Measurements from ENCODE around the gene LGMN. TPM values are rescaled to one million over a fixed set of nuclear protein-coding genes. Genes with fewer than 3 reads are reported as not detected.

The LGMN gene
- 53.2 and 55.3 TPM in 2 replicates for total RNA-seq

DNA sequence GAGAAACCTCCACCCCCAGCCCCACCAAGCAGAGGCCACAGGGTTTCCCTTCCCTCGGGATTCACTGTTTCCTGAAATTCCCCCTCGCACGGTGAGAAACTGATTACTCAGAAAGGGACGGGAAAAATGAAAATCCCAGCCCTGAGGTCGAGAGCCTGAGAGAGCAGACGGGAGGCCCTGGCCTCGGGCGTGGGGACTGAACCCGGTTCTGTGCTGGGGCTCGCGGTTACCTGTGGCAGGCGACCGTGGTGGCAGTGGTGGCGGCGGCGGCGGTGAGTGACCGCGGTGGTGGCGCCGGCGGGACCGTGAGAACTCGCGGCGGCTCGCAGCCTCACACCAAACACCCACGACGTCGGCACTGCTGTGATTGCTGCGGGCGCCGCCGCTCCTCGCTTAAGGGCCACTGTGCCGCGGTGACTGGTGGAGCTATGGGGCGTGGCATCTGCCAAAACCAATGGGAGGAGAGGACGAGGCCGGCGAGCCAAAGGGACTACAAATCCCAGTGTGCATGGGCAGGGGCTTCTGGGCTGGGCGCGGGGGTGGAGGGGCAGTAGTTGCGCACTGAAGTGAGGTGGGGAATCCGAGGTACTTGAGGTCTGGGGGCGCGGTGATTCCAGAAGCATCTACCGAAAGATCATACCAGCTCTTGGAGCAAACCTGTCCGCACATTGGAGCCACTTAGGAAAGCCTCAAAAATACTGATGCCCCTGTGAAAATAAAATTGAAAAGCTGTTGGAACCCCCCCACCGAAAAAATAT, at the start of gene LGMN:
Gene LGMN, minus strand, starts transcription at position 369 of the 758 bp plus-strand sequence. CDS start 15,841 bp downstream, outside the sequence.

DNA sequence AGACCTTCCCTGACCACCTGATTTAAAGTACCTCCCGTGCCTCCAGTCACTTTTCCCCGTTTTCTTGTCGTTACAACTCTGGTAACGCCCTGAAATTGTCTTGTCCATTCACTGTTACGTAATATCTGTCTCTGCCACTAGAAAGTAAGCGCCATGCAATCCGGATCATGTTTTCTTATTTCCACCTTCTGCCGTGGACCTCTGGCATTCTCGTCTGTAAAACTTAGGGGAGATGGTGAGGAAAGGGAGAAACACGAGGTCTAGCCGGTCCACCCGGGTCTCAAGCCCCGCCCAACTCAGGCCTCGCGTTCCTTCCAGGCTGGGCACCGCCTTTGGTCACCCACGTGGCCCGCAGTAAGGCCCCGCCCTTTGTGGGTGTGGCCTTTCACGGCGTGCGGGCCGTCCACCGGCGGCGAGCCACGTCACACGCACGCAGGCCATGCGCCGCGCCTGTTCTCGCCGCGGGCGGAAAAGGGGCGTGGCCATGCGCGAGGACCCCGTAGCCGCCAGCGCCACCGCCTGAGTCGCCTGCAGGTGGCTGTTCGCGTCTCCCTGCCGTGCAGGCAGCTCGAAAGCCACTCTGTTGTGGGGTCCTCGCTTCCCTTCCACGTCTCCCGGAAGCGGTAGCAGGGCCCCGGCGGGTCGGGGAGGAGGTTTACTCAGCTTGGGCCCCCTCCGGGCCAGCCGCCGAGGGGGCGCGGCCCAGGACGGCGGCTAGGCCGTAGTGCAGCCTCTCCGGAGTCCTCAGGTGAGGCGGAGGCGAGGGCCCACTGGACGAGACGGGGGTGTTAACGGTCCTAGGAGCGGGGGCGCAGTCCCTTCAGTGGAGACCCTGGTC, 45.5 kb upstream of the LGMN start, which contains the start of gene GOLGA5:
Gene GOLGA5, plus strand, starts transcription at position 597 of the 838 bp plus-strand sequence. CDS start 3,133 bp downstream, outside the sequence.

Other genes with a start within 250 kb of the LGMN start
- 4.0 and 5.0 TPM in 2 replicates for gene RIN3, start 234.8 kb downstream of the LGMN start, total RNA-seq
- gene GOLGA5, start 45.7 kb upstream of the LGMN start, total RNA-seq, result 25.4 and 32.9 TPM in 2 replicates
- gene CHGA, start 174.5 kb upstream of the LGMN start, total RNA-seq, result not detected in 2 replicates

Measured in mammary microvascular endothelial cell (primary cell).